Measurements from ENCODE around the gene KANSL1.

The KANSL1 gene

GRCh38 chr17:46151762-46152161, 41.5 kb downstream of the KANSL1 start:
- no peak for DNase-seq (ENCODE audit: low spot score)
- in situ Hi-C loops (cut with MboI; ENCODE audit: low pct_unique_long_range_greater_than_20kb, low sequenced_read_pairs, unreplicated experiment): no loop called here
- TF ChIP-seq CTCF (IDR thresholded peaks at IDR 0.05; ENCODE audit: extremely low read depth, insufficient read depth, missing control alignments): no peak

DNA sequence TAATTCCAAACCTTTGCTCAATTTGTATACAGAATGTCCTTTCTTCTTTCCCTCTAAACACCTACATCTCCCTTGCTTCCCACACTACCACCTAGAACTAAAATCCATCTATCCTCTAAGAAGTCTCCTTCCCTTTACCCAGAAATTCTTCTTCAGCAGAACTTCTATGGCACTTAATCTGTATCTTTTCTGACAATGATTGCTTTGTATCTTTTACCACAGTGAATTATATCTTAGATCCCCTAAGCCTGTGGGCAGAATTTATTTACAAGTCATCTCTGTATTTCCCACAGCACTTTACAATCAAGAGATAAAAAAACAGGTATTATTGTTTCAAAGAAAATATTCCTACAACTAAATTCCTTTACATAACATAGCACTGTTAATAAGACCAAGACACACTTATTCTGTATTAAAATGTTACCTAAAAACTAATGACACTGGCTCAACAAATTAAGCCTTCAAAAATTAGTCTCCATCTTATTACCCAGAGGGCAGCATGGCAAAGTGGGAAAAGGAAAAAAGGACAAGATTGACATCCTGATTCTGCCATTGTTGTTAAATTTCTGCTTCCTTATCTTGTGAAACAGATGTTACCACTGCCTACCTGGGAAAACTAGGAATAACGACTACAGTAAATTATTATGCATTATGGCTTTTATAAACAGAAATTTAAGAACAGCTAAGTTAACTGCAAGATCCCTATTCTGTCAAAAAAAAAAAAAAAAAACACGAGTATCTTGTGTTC, 42.8 kb downstream of the KANSL1 start:
- DNase-seq (ENCODE audit: low spot score): no peak
- in situ Hi-C loops (cut with MboI; ENCODE audit: low pct_unique_long_range_greater_than_20kb, low sequenced_read_pairs, unreplicated experiment): no loop called here
- no peak for TF ChIP-seq CTCF (IDR thresholded peaks at IDR 0.05; ENCODE audit: extremely low read depth, insufficient read depth, missing control alignments)

DNA sequence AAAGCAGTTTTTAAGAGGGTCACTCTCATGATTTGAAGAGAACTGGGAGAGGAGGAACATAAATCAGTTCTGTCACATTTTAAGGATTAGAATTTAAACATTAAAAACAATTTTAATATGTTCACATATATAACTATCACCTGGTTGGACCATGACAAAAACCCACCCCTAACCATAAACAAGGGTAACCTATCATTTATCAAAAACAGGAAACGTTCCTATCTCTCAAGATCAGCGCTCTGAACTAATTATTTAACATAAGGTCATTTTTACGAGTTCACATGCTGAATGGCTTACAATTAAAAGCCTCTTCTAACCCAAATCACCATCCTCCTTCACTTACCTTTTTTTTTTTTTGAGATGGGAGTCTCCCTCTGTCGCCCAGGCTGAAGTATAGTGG, 45.0 kb downstream of the KANSL1 start:
- no peak for DNase-seq (ENCODE audit: low spot score)
- in situ Hi-C loops (cut with MboI; ENCODE audit: low pct_unique_long_range_greater_than_20kb, low sequenced_read_pairs, unreplicated experiment): loop anchor here (10.0 kb wide), 1 partner anchor 63 kb away; no protein-coding TSS in a partner anchor
- no peak for TF ChIP-seq CTCF (IDR thresholded peaks at IDR 0.05; ENCODE audit: extremely low read depth, insufficient read depth, missing control alignments)

- TF ChIP-seq CTCF (IDR thresholded peaks at IDR 0.05; ENCODE audit: extremely low read depth, insufficient read depth, missing control alignments): no peak
- in situ Hi-C loops (cut with MboI; ENCODE audit: low pct_unique_long_range_greater_than_20kb, low sequenced_read_pairs, unreplicated experiment): loop anchor here (10.0 kb wide), 1 partner anchor 62 kb away; no protein-coding TSS in a partner anchor
- DNase-seq (ENCODE audit: low spot score): no peak
Observed at GRCh38 chr17:46147296-46147695, 45.9 kb downstream of the KANSL1 start.

- no peak for DNase-seq (ENCODE audit: low spot score)
- in situ Hi-C loops (cut with MboI; ENCODE audit: low pct_unique_long_range_greater_than_20kb, low sequenced_read_pairs, unreplicated experiment): loop anchor here (10.0 kb wide), 1 partner anchor 59 kb away; no protein-coding TSS in a partner anchor
- no peak for TF ChIP-seq CTCF (IDR thresholded peaks at IDR 0.05; ENCODE audit: extremely low read depth, insufficient read depth, missing control alignments)
Observed at GRCh38 chr17:46144246-46144645, 49.0 kb downstream of the KANSL1 start.

DNA sequence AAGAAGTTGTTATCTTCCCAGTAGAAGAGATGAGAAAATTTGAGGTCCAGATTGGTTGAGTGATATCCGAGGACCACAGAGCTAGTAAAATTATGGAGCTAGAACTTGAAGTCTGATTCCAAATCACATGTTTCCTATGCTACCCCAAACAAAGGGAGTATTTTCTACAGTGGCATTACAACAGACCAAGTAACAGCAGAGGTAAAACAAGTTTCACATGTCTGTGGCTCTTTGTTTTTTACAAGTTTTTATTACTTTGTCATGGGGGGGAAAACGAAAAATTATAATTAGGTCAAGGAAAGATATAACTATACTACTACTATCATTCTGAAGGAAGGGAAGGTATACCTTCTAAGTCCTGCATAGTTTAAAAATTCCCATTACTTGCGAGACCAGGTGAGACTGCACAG, 49.4 kb downstream of the KANSL1 start:
- no peak for DNase-seq (ENCODE audit: low spot score)
- in situ Hi-C loops (cut with MboI; ENCODE audit: low pct_unique_long_range_greater_than_20kb, low sequenced_read_pairs, unreplicated experiment): loop anchor here (10.0 kb wide), 1 partner anchor 59 kb away; no protein-coding TSS in a partner anchor
- TF ChIP-seq CTCF (IDR thresholded peaks at IDR 0.05; ENCODE audit: extremely low read depth, insufficient read depth, missing control alignments): no peak
